HL-60 (cell line): ENCODE results near the gene ATP8A1.

ENCODE experiments used
- POLR2AphosphoS5 ChIP-seq: IDR thresholded peaks from 2 replicates; pipeline ENCODE4 v1.6.1; 2012; ENCODE audit warnings: low read depth
- TF ChIP-seq, protein P1 (sequence below): IDR thresholded peaks from one replicate; pipeline ENCODE4 v1.5.1; 2011; ENCODE audit warnings: low read length, control low read depth, inconsistent platforms; ENCODE audit not compliant: insufficient read depth

DNA sequence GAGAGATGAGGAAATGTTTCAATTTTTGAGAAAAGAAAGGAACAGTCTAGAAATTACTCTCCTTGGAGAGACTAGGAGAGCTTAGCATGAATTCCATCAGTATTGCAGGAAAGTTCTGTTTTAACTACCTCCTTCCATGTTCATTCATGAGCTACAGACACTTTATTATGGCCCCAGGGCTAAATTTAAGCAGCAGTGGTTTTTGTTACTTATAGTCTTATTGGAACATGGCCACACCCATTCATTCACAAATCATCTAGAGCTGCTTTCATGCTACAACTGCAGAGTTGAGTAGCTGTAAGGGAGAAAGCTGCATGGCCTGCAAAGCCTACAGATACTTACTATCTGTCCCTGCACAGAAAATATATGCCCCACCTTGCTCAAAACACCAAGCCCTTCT, 178.0 kb downstream of the ATP8A1 start:
- no peak for TF ChIP-seq POLR2AphosphoS5
- TF ChIP-seq, protein P1, sequence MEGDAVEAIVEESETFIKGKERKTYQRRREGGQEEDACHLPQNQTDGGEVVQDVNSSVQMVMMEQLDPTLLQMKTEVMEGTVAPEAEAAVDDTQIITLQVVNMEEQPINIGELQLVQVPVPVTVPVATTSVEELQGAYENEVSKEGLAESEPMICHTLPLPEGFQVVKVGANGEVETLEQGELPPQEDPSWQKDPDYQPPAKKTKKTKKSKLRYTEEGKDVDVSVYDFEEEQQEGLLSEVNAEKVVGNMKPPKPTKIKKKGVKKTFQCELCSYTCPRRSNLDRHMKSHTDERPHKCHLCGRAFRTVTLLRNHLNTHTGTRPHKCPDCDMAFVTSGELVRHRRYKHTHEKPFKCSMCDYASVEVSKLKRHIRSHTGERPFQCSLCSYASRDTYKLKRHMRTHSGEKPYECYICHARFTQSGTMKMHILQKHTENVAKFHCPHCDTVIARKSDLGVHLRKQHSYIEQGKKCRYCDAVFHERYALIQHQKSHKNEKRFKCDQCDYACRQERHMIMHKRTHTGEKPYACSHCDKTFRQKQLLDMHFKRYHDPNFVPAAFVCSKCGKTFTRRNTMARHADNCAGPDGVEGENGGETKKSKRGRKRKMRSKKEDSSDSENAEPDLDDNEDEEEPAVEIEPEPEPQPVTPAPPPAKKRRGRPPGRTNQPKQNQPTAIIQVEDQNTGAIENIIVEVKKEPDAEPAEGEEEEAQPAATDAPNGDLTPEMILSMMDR = no peak
